NK-92 (cell line): ENCODE data around the gene GPATCH8.
"Not testable (repeated sequence)": the region's sequence is repeated elsewhere in the genome, so short reads cannot be mapped to it uniquely, and the experiment has no call there.

Experiments
- DNase-seq: peaks from one replicate; lab custom pipeline; 2025; ENCODE audit not compliant: unreplicated experiment; lab: John Stamatoyannopoulos, UW

GPATCH8 gene

GRCh38 chr17:44378171-44378705 is 125.0 kb downstream of the GPATCH8 start:
- DNase-seq: no peak

- DNase-seq: no peak
Measured at GRCh38 chr17:44376779-44377178, 126.4 kb downstream of the GPATCH8 start.

DNA sequence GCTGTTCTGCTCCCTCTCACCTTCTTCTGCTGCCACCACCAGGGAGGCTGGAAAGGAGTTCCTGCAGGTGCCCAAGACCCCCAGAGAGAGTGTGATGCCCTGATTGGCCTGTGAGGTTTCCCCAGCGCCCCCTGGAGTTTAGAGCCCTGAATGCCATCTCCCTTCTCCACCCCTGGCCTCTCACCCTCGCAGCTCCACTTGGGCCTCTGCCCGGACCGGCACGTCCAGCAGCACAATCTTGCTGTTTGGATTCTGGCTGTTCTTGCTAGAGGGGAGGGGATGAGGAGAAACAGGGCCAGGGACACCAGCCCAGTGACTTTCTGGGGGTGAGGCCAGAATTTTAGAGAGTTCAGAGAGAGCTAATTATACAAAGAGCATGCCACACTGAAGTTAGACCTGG is 127.1 kb downstream of the GPATCH8 start:
- DNase-seq: no peak

DNA sequence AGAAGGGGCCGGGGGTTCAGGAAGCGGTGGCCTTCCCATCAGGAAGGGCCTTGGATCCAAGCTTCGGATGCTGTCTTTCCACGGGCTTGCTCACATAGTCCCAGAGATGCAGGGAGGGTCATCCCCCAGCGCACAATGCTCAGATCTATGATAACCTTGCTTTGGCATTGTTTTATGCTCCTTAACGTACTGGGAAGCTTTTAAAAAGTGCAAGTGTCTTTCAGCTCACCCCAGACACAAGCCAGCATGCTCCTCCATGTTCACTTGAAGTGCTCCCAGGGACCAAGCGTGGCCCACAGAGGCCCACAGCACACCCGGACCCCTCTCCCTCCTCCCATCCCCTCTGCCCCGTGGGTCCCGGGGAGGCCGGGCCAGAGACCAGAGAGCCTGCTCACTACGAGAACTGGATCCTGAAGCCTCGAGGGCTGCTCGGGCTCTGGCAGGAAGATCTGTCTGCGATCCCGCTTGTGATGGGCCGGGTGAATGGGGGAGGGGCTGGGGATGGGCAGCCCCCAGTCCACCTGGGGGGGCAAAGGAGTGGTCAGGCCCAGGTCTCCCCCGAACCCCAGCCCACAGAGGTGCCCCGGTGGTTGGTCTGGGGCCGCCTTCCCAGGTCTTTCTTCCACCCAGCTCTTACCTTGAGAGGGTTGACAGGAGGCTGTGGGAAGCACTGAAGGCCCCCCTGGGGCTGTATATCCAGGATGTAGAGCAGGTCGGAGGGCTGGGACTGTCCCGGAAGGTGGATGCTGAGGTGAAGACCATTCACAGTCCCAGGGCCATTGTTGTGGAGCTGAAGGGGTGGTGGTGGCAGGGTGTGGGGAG is 127.8 kb downstream of the GPATCH8 start:
- DNase-seq: no peak

DNA sequence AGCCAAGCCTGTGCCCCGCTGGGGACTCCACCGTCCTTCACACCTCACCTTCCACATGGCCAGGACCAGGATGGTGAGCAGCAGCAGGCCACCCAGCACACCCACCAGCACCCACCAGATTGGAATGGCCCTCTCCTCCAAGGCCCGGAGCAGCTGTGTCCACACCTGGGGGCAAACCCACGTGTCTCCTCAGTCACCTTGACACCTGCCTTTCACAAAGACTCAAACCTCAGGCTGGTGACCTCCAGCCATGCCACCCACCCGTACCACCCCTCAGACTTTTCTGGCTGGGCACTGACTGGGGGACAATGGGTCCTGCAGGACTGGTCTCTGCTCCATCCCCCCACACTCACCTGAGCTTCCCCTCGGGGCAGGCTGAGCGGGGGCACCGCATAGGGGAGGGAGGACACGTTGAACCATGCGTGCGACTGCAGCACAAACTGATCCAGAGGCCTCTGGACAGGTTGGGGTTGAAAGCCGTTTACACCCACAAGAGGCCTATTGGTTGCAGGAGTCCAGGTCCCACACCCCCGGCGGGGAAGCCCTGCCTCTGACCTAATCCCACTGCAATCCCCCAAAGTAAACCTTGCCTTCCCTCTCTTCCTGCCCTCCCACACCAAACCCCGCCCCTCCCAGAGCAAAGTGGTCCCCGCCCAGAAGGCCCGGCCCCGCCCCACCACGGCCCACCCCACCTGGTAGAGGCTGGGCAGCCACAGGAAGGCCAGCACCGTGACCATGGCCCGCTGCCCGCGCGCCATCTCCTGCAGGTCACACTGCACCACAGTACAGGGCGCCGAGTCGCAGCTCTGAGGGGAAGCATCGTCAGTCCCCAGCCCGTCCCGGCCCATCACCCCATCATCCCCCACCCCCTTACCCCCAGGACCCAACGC is 128.7 kb downstream of the GPATCH8 start:
- no peak for DNase-seq

- no peak for DNase-seq
Measured at GRCh38 chr17:44372036-44372435, 131.2 kb downstream of the GPATCH8 start.

DNA sequence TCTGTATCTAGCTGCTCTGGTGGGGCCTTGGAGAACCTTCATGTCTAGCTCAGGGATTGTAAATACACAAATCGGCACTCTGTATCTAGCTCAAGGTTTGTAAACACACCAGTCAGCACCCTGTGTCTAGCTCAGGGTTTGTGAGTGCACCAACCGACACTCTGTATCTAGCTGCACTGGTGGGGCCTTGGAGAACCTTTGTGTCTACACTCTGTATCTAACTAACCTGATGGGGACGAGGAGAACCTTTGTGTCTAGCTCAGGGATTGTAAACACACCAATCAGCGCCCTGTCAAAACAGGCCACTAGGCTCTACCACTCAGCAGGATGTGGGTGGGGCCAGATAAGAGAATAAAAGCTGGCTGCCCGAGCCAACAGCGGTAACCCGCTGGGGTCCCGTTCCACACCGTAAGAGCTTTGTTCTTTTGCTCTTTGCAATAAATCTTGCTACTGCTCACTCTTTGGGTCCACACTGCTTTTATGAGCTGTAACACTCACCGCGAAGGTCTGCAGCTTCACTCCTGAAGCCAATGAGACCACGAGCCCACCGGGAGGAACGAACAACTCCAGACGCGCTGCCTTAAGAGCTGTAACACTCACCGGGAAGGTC is 133.7 kb downstream of the GPATCH8 start:
- not testable (repeated sequence) for DNase-seq

DNA sequence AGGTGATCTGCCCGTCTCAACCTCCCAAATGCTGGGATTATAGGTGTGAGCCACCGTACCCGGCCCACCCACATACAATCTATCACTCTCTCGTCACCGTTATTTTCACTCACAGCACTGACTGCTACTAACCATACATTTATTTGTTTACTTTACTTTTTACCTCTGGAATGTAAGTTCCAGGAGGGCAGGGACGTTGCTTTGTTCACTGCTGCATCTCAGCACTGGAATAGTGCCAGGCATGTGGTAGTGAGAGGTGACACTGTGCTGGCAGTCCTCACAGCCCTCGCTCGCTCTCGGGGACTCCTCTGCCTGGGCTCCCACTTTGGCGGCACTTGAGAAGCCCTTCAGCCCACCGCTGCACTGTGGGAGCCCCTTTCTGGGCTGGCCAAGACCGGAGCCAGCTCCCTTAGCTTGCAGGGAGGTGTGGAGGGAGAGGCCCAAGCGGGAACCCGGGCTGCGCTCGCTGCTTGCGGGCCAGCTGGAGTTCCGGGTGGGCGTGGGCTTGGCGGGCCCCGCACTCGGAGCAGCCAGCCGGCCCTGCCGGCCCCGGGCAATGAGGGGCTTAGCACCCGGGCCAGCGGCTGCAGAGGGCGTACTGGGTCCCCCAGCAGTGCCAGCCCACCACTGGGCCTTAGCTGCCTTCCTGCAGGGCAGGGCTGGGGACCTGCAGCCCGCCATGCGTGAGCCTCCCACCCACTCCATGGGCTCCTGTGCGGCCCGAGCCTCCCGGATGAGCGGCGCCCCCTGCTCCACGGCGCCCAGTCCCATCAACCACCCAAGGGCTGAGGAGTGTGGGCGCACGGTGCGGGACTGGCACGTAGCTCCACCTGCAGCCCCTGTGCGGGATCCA is 134.6 kb downstream of the GPATCH8 start:
- not testable (repeated sequence) for DNase-seq

DNA sequence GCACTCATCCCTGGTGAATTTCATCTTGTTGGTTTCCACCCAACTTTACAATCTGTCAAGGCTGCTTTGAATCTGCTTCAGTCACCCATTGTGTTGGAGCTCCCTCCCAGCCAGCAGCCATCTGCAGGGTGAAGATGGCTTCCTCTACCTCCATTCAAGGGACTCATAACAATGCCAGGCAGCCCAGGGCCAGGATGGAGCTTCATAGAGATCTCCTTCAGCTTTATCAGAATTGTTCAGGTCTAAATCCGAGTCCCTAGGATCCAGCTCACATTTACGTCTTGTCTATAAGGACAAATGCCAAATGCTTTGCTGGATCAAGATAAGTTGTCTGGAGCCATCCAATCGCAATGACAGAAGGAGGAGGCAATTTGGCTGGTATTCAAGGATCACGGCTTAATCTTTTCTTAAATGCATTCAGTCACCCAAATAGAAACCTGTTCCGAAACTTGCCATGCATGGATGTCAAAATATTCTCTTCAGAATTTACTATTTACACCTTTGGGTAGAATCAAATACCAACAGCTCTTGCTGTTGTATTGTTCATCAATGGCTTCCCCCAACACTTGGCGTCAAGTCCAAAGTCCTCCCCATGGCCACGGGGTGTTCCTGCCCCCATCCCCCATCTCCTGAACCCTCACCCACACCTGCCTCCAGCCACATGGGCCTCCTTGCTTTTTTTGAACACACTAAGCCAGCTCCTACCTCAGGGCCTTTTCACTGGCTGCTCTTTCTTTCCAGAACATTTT is 135.8 kb downstream of the GPATCH8 start:
- no peak for DNase-seq

GRCh38 chr17:44365051-44365450 is 138.2 kb downstream of the GPATCH8 start:
- DNase-seq: not testable (repeated sequence)

DNA sequence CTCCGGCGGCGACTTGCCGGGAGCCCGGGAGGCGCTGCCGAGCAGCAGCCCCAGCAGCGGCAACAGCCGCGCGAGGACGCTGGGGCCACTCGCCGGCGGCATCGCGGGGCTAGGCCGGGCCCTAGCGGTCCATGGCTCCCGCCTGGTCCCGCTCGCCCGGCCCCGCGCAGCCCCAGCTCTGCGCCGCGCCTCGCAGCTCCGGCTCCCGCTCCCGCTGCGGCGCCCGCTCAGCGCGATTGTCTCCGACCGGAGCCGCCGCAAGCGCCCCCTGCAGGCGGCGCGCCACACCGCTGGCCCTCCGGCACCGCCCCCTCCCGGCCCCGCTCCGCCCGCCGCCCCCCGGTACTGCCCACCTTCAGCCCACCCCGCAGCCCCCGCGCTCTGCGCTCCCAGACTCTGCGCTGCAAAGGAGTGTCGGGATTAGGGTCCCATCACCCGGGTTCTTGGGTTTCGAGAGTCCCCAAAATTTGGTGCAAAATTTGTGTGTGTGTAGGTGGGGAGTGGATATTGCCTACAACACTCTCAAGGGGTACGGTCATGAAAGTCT is 139.5 kb downstream of the GPATCH8 start, which contains the start of gene FAM171A2:
TSS of gene FAM171A2 (minus strand) at position 241 of the 547 bp plus-strand sequence. CDS start at position 102, 139 bp downstream.
- no peak for DNase-seq

- DNase-seq: no peak
Measured at GRCh38 chr17:44362949-44363612, 140.1 kb downstream of the GPATCH8 start.

DNA sequence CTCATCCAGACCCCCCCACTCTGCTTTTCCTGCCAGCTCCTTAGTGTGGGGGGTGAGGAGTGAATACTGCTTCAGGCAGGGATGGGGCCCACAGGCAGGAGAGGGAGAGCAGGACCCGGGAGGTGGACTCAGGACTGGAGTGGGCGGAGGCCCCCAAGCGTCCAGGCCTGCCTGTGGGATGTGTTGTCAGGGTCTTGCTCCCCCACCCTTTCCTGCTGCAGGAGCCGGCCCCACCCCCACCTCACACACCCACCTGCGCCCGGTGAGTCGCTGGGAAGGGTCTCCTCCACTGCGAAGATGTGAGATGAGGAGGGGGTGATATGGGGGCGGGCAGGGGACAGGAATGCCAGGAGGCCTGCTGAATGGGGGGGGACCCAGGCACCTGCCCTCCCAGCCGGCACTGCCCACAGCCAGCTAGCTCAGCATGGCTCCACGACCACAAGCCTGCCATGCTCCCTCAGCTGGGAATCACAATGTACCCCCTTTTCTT is 140.7 kb downstream of the GPATCH8 start:
- DNase-seq: no peak

DNA sequence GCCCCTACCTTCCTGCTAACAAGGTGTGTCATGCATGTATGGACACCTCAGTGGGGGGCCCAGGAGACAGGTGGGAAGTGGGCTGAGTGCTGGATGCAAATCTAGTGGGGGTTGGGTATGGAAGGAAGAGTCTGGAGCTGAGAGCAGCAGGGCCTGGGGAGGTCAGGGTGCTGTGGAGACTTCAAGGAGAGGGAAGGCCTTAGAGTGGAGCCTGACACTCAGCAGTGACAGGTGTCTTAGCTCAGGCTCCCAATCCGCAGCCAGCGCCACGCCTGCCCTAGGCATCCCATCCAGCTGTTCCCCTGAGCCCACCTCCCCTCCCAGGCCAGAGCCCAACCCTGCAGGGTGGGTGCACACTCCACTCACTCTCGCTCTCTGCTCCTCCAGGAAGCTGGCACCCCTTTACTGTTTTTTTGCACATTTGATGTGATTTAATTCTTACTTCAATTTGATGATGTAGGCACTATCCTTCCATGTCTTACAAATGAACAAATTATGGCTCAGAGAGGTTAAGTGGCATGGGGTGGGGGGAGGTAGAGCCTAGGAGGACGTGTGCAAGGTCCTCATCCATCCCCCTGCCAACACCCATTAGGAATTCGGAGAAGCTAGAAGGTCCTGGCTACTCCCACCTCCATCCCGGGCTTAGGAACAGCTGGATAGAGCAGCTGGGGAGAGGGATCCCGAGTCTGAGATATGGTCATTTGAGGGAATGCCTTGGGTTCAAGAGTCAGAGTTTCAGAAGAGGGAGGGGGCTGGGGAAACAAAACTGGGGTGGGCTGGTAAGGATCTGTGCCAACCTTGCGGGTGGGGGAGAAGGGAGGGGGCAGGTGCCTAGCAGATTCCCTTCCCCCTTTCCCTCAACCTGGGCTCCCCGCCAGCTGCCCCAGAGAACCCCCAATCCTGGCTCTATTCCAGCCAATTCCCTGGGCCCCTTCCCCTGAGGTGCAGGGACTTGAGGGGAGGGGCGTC is 141.6 kb downstream of the GPATCH8 start:
- no peak for DNase-seq

GRCh38 chr17:44360826-44361225 is 142.4 kb downstream of the GPATCH8 start:
- DNase-seq: no peak

GRCh38 chr17:44360144-44360533 is 143.1 kb downstream of the GPATCH8 start:
- DNase-seq: no peak

- no peak for DNase-seq
Measured at GRCh38 chr17:44359458-44360143, 143.6 kb downstream of the GPATCH8 start.
